HCT116 (cell line): ENCODE data around the gene DONSON. TPM values are rescaled to one million over a fixed set of nuclear protein-coding genes. Genes with fewer than 3 reads are reported as not detected.

Experiments
- ATAC-seq: fragments of 200-7000 bp; cut with Tn5 transposase; 2 replicates; pipeline ENCODE4 v1.9.1; 2020; ENCODE audit warnings: mild to moderate bottlenecking, moderate library complexity
- BruUV-seq: library from RNA; stranded (reverse); fragments of 400-500 nt; replicated peaks from 2 replicates; lab custom pipeline; 2021; lab: Mats Ljungman, UMichigan
- CTCF ChIA-PET: fragments of 300-600 bp; sonication (Branson Sonifier 250); formaldehyde crosslinking; loops from one replicate; lab custom pipeline; 2021; ENCODE audit warnings: antibody characterized with exemption; lab: Charles Lee
- POLR2A ChIA-PET: fragments of 300-600, 350-600 bp; sonication (Branson Sonifier 250); formaldehyde crosslinking; loops from one replicate; lab custom pipeline; 2021; ENCODE audit warnings: antibody characterized with exemption; lab: Charles Lee
- RAD21 ChIA-PET, 2 experiments: fragments of 300-600 bp; sonication (Branson Sonifier 250); formaldehyde crosslinking; loops; one replicate each; lab custom pipeline; 2023; ENCODE audit warnings: low total read pairs in 2 of 2; ENCODE audit not compliant: uncharacterized antibody in 2 of 2, unreplicated experiment in 2 of 2, low non-redundant PET in 1 of 2; lab: Charles Lee
- DNase-seq: peaks from one replicate; pipeline ENCODE4 v3.0.0-alpha.2; 2010; ENCODE audit warnings: low read depth, low spot score
- H2AFZ ChIP-seq: fragments of 200-600 bp; shearing (Covaris generic), sonication (generic); 2 replicates; pipeline ENCODE4 v1.6.1; 2017; ENCODE audit warnings: low read depth, mixed run types, mixed read lengths, antibody characterized with exemption, low read length; ENCODE audit not compliant: poor library complexity, severe bottlenecking
- H3K27ac ChIP-seq: 2 replicates; pipeline ENCODE4 v1.5.1; 2012; ENCODE audit warnings: low read depth, low read length
- H3K27me3 ChIP-seq: fragments of 200-600 bp; sonication (generic); 2 replicates; pipeline ENCODE4 v1.6.1; 2016; ENCODE audit warnings: mixed run types, low read length, mixed read lengths; ENCODE audit not compliant: insufficient read depth
- H3K36me3 ChIP-seq, 2 experiments: fragments of 200-500 bp in 1 of 2; fragments of 200-600 bp in 1 of 2; sonication (Bioruptor generic) in 1 of 2; sonication (generic) in 1 of 2; 2 replicates each; pipeline versions ENCODE4 v1.5.1 to v1.6.1; 2014 to 2016; ENCODE audit warnings: low read length in 2 of 2, inconsistent platforms in 1 of 2, mixed read lengths in 1 of 2, mixed run types in 1 of 2; ENCODE audit not compliant: insufficient read depth in 2 of 2, control insufficient read depth in 1 of 2
- H3K4me1 ChIP-seq, 2 experiments: fragments of 200-600 bp in 1 of 2; sonication (generic) in 1 of 2; 2 replicates each; pipeline versions ENCODE4 v1.5.1 to v1.6.1; 2012 to 2017; ENCODE audit warnings: low read length in 2 of 2, inconsistent platforms in 1 of 2, mild to moderate bottlenecking in 1 of 2, mixed read lengths in 1 of 2, mixed run types in 1 of 2, moderate library complexity in 1 of 2; ENCODE audit not compliant: insufficient read depth in 2 of 2, control insufficient read depth in 1 of 2
- H3K4me2 ChIP-seq: fragments of 200-600 bp; sonication (generic); 2 replicates; pipeline ENCODE4 v1.6.1; 2017; ENCODE audit warnings: mixed run types, low read length, mixed read lengths
- H3K4me3 ChIP-seq, 2 experiments: fragments of 200-600 bp in 1 of 2; sonication (generic) in 1 of 2; replicated peaks in 1 of 2; 2 replicates each; pipeline ENCODE4 v1.5.1; 2011 to 2016; ENCODE audit warnings: low read length in 2 of 2, control low read depth in 1 of 2, low read depth in 1 of 2, mild to moderate bottlenecking in 1 of 2, mixed read lengths in 1 of 2, mixed run types in 1 of 2
- H3K79me2 ChIP-seq: fragments of 200-600 bp; sonication (generic); 2 replicates; pipeline ENCODE4 v1.6.1; 2017; ENCODE audit warnings: mild to moderate bottlenecking, mixed run types, low read length, moderate library complexity, mixed read lengths; ENCODE audit not compliant: insufficient read depth
- H3K9ac ChIP-seq: fragments of 200-600 bp; sonication (generic); 2 replicates; pipeline ENCODE4 v1.6.1; 2016; ENCODE audit warnings: low read length, mixed read lengths
- H3K9me2 ChIP-seq: fragments of 200-600 bp; sonication (generic), shearing (Covaris generic); 2 replicates; pipeline ENCODE4 v1.6.1; 2017; ENCODE audit warnings: mixed run types, mild to moderate bottlenecking, moderate library complexity; ENCODE audit not compliant: insufficient read depth
- H3K9me3 ChIP-seq, 2 experiments: fragments of 200-500 bp in 1 of 2; fragments of 200-600 bp in 1 of 2; sonication (Bioruptor generic) in 1 of 2; sonication (generic) in 1 of 2; 2 replicates each; pipeline ENCODE4 v1.6.1; 2014 to 2017; ENCODE audit warnings: low read length in 2 of 2, mixed read lengths in 2 of 2, inconsistent platforms in 1 of 2, low read depth in 1 of 2, mild to moderate bottlenecking in 1 of 2, mixed run types in 1 of 2, moderate library complexity in 1 of 2; ENCODE audit not compliant: control insufficient read depth in 1 of 2, insufficient read depth in 1 of 2
- H4K20me1 ChIP-seq: fragments of 200-600 bp; sonication (generic), shearing (Covaris generic); 2 replicates; pipeline ENCODE4 v1.6.1; 2017; ENCODE audit warnings: mixed run types, mild to moderate bottlenecking, moderate library complexity; ENCODE audit not compliant: insufficient read depth
- EGR1 ChIP-seq: IDR thresholded peaks from 2 replicates; pipeline ENCODE4 v1.6.1; 2012; ENCODE audit warnings: low read depth
- ELF1 ChIP-seq: IDR thresholded peaks from 2 replicates; pipeline ENCODE4 v1.6.1; 2012; ENCODE audit warnings: low read depth, borderline replicate concordance
- EZH2phosphoT487 ChIP-seq: fragments of 200-600 bp; IDR thresholded peaks from 2 replicates; pipeline ENCODE4 v1.6.1; 2018; ENCODE audit warnings: antibody characterized with exemption, borderline replicate concordance
- FOSL1 ChIP-seq: IDR thresholded peaks from 2 replicates; pipeline ENCODE4 v1.6.1; 2012; ENCODE audit warnings: low read depth
- JUND ChIP-seq: IDR thresholded peaks from 2 replicates; pipeline ENCODE4 v1.6.1; 2012
- SRF ChIP-seq: IDR thresholded peaks from 2 replicates; pipeline ENCODE4 v1.6.1; 2012; ENCODE audit warnings: low read depth
- TCF7L2 ChIP-seq: IDR thresholded peaks from 2 replicates; pipeline ENCODE4 v1.7.0; 2011; ENCODE audit warnings: borderline replicate concordance, inconsistent platforms; ENCODE audit not compliant: insufficient read depth, insufficient read length; ENCODE audit errors: extremely low read depth
- YY1 ChIP-seq: IDR thresholded peaks from 2 replicates; pipeline ENCODE4 v1.6.1; 2011; ENCODE audit warnings: low read length, low read depth, moderate library complexity, mild to moderate bottlenecking; ENCODE audit not compliant: insufficient replicate concordance; ENCODE audit errors: extremely low read depth
- intact Hi-C: fragments of 100-400 bp; cut with micrococcal nuclease; formaldehyde crosslinking; loops from 2 replicates; pipeline ENCODE4 v1.10.0; 2022
- total RNA-seq: library from RNA; stranded (reverse); gene quantifications from one replicate; pipeline ENCODE4 v1.2.1, GENCODE V29; 2021; ENCODE audit not compliant: unreplicated experiment
- TF ChIP-seq, protein P1 (sequence below): IDR thresholded peaks from 2 replicates; pipeline ENCODE4 v1.6.1; 2011; ENCODE audit warnings: mild to moderate bottlenecking, low read length, moderate library complexity; ENCODE audit not compliant: insufficient replicate concordance; ENCODE audit errors: extremely low read depth
- TF ChIP-seq, protein P2 (sequence below): IDR thresholded peaks from 2 replicates; pipeline ENCODE4 v1.6.1; 2012
- TF ChIP-seq, protein P3 (sequence below), 3 experiments: fragments of 200-600 bp in 1 of 3; sonication (generic) in 1 of 3; IDR thresholded peaks in 2 of 3; conservative IDR thresholded peaks in 1 of 3; 2 replicates each; pipeline ENCODE4 v1.5.1; 2012 to 2017; ENCODE audit warnings: low read depth in 2 of 3, low read length in 2 of 3, antibody characterized with exemption in 1 of 3, borderline replicate concordance in 1 of 3, control low read depth in 1 of 3, mild to moderate bottlenecking in 1 of 3, mixed read lengths in 1 of 3, mixed run types in 1 of 3, moderate library complexity in 1 of 3; ENCODE audit not compliant: insufficient read depth in 1 of 3

The DONSON gene
- total RNA-seq, 1 experiment from 2014 or later: 31.7 TPM

DNA sequence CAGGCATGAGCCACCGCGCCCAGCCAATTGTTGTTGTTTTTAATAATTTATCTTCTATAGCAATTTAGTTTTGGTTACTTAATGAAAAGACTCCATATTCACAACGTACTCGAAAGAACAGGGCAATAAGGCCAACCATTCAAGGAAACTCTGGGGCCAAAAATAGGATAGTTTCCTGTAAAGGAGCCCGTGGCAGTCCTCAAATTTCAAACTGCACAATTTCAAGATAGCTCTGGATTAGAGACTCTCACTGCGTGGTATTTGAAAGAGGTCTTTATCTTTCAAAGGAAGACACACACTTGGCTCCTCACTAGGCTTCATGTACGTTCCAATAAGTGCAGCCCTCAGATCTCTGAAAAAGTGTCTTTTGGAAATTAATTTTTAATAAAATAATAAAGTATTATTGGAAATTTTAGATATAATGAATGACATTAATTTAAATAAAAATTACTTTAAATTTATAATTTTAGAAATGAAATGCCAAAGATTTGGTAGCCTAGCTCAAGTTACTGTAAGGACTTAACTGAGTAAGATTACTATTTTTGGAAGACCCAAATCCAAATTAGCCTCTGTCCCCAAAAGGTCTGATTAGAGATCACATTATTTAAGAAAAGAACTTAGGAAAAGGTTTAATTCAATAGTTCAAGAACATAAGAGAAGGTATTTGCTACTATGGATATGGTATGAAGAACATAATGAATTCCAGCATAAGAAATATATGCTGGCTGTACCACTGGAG lies 22.7 kb upstream of the DONSON start:
- H3K9ac ChIP-seq: no peak overlapping the region
- no peak overlapping the region for H3K27ac ChIP-seq
- ChIA-PET RAD21 (no interaction called here), POLR2A (no interaction called here), CTCF (no interaction called here)
- ATAC-seq (no peak), DNase-seq (no peak)
- no TSS peak for BruUV-seq
- H3K9me3 ChIP-seq: no peaks in the 10 kb centered on the region
- H3K4me3 ChIP-seq: no peak overlapping the region
- no peak for TF ChIP-seq SRF
- TF ChIP-seq TCF7L2: no peak
- TF ChIP-seq, protein P1, sequence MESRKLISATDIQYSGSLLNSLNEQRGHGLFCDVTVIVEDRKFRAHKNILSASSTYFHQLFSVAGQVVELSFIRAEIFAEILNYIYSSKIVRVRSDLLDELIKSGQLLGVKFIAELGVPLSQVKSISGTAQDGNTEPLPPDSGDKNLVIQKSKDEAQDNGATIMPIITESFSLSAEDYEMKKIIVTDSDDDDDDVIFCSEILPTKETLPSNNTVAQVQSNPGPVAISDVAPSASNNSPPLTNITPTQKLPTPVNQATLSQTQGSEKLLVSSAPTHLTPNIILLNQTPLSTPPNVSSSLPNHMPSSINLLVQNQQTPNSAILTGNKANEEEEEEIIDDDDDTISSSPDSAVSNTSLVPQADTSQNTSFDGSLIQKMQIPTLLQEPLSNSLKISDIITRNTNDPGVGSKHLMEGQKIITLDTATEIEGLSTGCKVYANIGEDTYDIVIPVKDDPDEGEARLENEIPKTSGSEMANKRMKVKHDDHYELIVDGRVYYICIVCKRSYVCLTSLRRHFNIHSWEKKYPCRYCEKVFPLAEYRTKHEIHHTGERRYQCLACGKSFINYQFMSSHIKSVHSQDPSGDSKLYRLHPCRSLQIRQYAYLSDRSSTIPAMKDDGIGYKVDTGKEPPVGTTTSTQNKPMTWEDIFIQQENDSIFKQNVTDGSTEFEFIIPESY: no peak
- TF ChIP-seq JUND: no peak
- TF ChIP-seq YY1: no peak
- TF ChIP-seq, protein P2, sequence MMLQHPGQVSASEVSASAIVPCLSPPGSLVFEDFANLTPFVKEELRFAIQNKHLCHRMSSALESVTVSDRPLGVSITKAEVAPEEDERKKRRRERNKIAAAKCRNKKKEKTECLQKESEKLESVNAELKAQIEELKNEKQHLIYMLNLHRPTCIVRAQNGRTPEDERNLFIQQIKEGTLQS: no peak
- TF ChIP-seq ELF1: no peak
- no peak for TF ChIP-seq FOSL1
- TF ChIP-seq, protein P3, sequence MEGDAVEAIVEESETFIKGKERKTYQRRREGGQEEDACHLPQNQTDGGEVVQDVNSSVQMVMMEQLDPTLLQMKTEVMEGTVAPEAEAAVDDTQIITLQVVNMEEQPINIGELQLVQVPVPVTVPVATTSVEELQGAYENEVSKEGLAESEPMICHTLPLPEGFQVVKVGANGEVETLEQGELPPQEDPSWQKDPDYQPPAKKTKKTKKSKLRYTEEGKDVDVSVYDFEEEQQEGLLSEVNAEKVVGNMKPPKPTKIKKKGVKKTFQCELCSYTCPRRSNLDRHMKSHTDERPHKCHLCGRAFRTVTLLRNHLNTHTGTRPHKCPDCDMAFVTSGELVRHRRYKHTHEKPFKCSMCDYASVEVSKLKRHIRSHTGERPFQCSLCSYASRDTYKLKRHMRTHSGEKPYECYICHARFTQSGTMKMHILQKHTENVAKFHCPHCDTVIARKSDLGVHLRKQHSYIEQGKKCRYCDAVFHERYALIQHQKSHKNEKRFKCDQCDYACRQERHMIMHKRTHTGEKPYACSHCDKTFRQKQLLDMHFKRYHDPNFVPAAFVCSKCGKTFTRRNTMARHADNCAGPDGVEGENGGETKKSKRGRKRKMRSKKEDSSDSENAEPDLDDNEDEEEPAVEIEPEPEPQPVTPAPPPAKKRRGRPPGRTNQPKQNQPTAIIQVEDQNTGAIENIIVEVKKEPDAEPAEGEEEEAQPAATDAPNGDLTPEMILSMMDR (IDR thresholded peaks at IDR 0.05 in 2 of 3, conservative IDR thresholded peaks at IDR 0.05 in 1 of 3; ENCODE audit: borderline replicate concordance in 1 of 3, insufficient read depth in 1 of 3, low read depth in 2 of 3, low read length in 2 of 3): no peak
- TF ChIP-seq EZH2phosphoT487: no peak
- no peak for TF ChIP-seq EGR1
- no peaks in the 10 kb centered on the region for H3K4me1 ChIP-seq
- H3K79me2 ChIP-seq: no peaks in the 10 kb centered on the region
- peaks cover 0 to 11% of the 10 kb centered on the region in 2 experiments; a peak in 2 of 4 replicates for H3K36me3 ChIP-seq
- no peak overlapping the region for H3K4me2 ChIP-seq
- no peaks in the 10 kb centered on the region for H3K27me3 ChIP-seq
- intact Hi-C loops: no loop called here
- H2AFZ ChIP-seq: no peak overlapping the region
- H4K20me1 ChIP-seq: no peaks in the 10 kb centered on the region
- H3K9me2 ChIP-seq: no peaks in the 10 kb centered on the region
